SK-N-SH (cell line): ENCODE results near the gene PRKG1. TPM values are rescaled to one million over a fixed set of nuclear protein-coding genes. Genes with fewer than 3 reads are reported as not detected.
A peak's percentile ranks its signal among the peaks of the same experiment; 100 is the strongest.

Experiments
- CTCF ChIA-PET: fragments of 300-600, 350-600 bp; formaldehyde crosslinking; extraction: SDS; loops from one replicate; lab custom pipeline; 2021; lab: Yijun Ruan, JAX
- POLR2A ChIA-PET: fragments of 350-600 bp; sonication (Branson Sonifier 250); formaldehyde crosslinking; extraction: SDS; loops from one replicate; lab custom pipeline; 2020; ENCODE audit warnings: antibody characterized with exemption, inconsistent platforms; lab: Yijun Ruan, JAX
- DNase-seq: peaks from one replicate; pipeline ENCODE4 v3.0.0; 2012
- H2AFZ ChIP-seq: fragments of 200-600 bp; sonication (generic); 2 replicates; pipeline ENCODE4 v1.8.1; 2016; ENCODE audit warnings: antibody characterized with exemption, mild to moderate bottlenecking, low read depth
- H3F3A ChIP-seq: fragments of 200-600 bp; sonication (generic); replicated peaks from 2 replicates; pipeline ENCODE3; 2016; ENCODE audit warnings: antibody characterized with exemption, mild to moderate bottlenecking; ENCODE audit not compliant: insufficient read depth
- H3K27ac ChIP-seq, 2 experiments: fragments of 200-500 bp in 1 of 2; fragments of 200-600 bp in 1 of 2; sonication (Bioruptor generic) in 1 of 2; sonication (generic), shearing (Covaris generic) in 1 of 2; 2 replicates each; pipeline versions ENCODE4 v1.5.1 to v1.6.1; 2014 to 2016; ENCODE audit warnings: low read depth in 2 of 2, inconsistent platforms in 1 of 2, low read length in 1 of 2, mild to moderate bottlenecking in 1 of 2, mixed read lengths in 1 of 2
- H3K27me3 ChIP-seq: fragments of 200-600 bp; sonication (generic), shearing (Covaris generic); 2 replicates; pipeline ENCODE4 v1.6.1; 2016; ENCODE audit warnings: mixed run types; ENCODE audit not compliant: insufficient read depth
- H3K36me3 ChIP-seq, 2 experiments: fragments of 200-500 bp in 1 of 2; fragments of 200-600 bp in 1 of 2; sonication (Bioruptor generic) in 1 of 2; sonication (generic) in 1 of 2; replicated peaks in 1 of 2; 2 replicates each; pipeline versions ENCODE3 to v1.5.1; 2014 to 2016; ENCODE audit warnings: low read length in 1 of 2, mild to moderate bottlenecking in 1 of 2; ENCODE audit not compliant: insufficient read depth in 2 of 2, control insufficient read depth in 1 of 2
- H3K4me1 ChIP-seq, 2 experiments: fragments of 200-500 bp in 1 of 2; fragments of 200-600 bp in 1 of 2; sonication (Bioruptor generic) in 1 of 2; sonication (generic), shearing (Covaris generic) in 1 of 2; 2 replicates each; pipeline versions ENCODE4 v1.5.1 to v1.6.1; 2014 to 2016; ENCODE audit warnings: low read depth in 1 of 2, low read length in 1 of 2, mixed run types in 1 of 2; ENCODE audit not compliant: insufficient read depth in 2 of 2, control insufficient read depth in 1 of 2
- H3K4me2 ChIP-seq: fragments of 200-600 bp; sonication (generic), shearing (Covaris generic); 2 replicates; pipeline ENCODE4 v1.6.1; 2017; ENCODE audit warnings: mixed run types
- H3K4me3 ChIP-seq, 2 experiments: fragments of 200-500 bp in 1 of 2; fragments of 200-600 bp in 1 of 2; sonication (Bioruptor generic) in 1 of 2; sonication (generic), shearing (Covaris generic) in 1 of 2; 2 replicates each; pipeline versions ENCODE4 v1.5.1 to v1.8.1; 2014 to 2016; ENCODE audit warnings: low read depth in 2 of 2, inconsistent platforms in 1 of 2, low read length in 1 of 2, mild to moderate bottlenecking in 1 of 2, mixed read lengths in 1 of 2, moderate library complexity in 1 of 2
- H3K79me2 ChIP-seq: fragments of 200-600 bp; sonication (generic); 2 replicates; pipeline ENCODE4 v1.8.1; 2017; ENCODE audit warnings: mild to moderate bottlenecking; ENCODE audit not compliant: insufficient read depth
- H3K9ac ChIP-seq: fragments of 200-600 bp; sonication (generic); 2 replicates; pipeline ENCODE4 v1.6.1; 2017; ENCODE audit warnings: mixed run types
- H3K9me2 ChIP-seq: fragments of 200-600 bp; sonication (generic); 2 replicates; pipeline ENCODE4 v1.6.1; 2017; ENCODE audit warnings: mixed run types
- H3K9me3 ChIP-seq: fragments of 200-600 bp; sonication (generic); 2 replicates; pipeline ENCODE4 v1.6.1; 2017; ENCODE audit warnings: mixed run types, mild to moderate bottlenecking, moderate library complexity
- H4K20me1 ChIP-seq: fragments of 200-600 bp; sonication (generic); 2 replicates; pipeline ENCODE4 v1.6.1; 2017; ENCODE audit warnings: mild to moderate bottlenecking, mixed run types; ENCODE audit not compliant: insufficient read depth
- CHD2 ChIP-seq: fragments of 150-350 bp; IDR thresholded peaks from 2 replicates; pipeline ENCODE4 v1.6.1; 2018; ENCODE audit warnings: low read length; ENCODE audit not compliant: partially characterized antibody
- EP300 ChIP-seq, 2 experiments: IDR thresholded peaks; 2 replicates each; pipeline versions ENCODE4 v1.4.0 to v1.6.1; 2012; ENCODE audit warnings: borderline replicate concordance in 1 of 2, low read depth in 1 of 2, low read length in 1 of 2
- FOXM1 ChIP-seq: IDR thresholded peaks from 2 replicates; pipeline ENCODE4 v1.4.0; 2012; ENCODE audit warnings: low read depth, mild to moderate bottlenecking
- GATA2 ChIP-seq: sonication (generic); formaldehyde crosslinking; IDR thresholded peaks from 2 replicates; pipeline ENCODE4 v1.5.0; 2020; ENCODE audit warnings: mild to moderate bottlenecking, missing genetic modification reagents
- POLR2AphosphoS5 ChIP-seq: IDR thresholded peaks from 2 replicates; pipeline ENCODE4 v1.6.1; 2012; ENCODE audit warnings: low read depth, low read length
- RCOR1 ChIP-seq: fragments of 150-350 bp; IDR thresholded peaks from 2 replicates; pipeline ENCODE4 v1.6.1; 2017; ENCODE audit warnings: antibody characterized with exemption, low read length
- RFX5 ChIP-seq: IDR thresholded peaks from 2 replicates; pipeline ENCODE4 v1.6.1; 2012; ENCODE audit warnings: mild to moderate bottlenecking, improper control_type of control experiment, low read length
- TAF1 ChIP-seq: IDR thresholded peaks from 2 replicates; pipeline ENCODE4 v1.6.1; 2012; ENCODE audit warnings: low read depth, mild to moderate bottlenecking, low read length, moderate library complexity, borderline replicate concordance
- TCF12 ChIP-seq: IDR thresholded peaks from 2 replicates; pipeline ENCODE4 v1.4.0; 2012
- TEAD4 ChIP-seq: IDR thresholded peaks from 2 replicates; pipeline ENCODE4 v1.4.0; 2012; ENCODE audit warnings: mild to moderate bottlenecking, borderline replicate concordance; ENCODE audit not compliant: insufficient read depth
- YY1 ChIP-seq: IDR thresholded peaks from 2 replicates; pipeline ENCODE4 v1.4.0; 2012; ENCODE audit warnings: low read depth, mild to moderate bottlenecking
- WGBS: methylation state at CpG from one replicate; pipeline ENCODE4 v1.1.6; 2017; ENCODE audit warnings: low lambda C conversion rate; 5-methylcytosine and 5-hydroxymethylcytosine counted together
- polyA plus RNA-seq, 3 experiments: library from polyadenylated mRNA; depleted of rRNA; stranded (reverse); fragments of >200 nt; gene quantifications; 2 replicates each; pipeline ENCODE4 v1.2.3, GENCODE V29; 2012
- TF ChIP-seq, protein P1 (sequence below): IDR thresholded peaks from 2 replicates; pipeline ENCODE4 v1.4.0; 2012; ENCODE audit warnings: low read depth, borderline replicate concordance
- TF ChIP-seq, protein P2 (sequence below): IDR thresholded peaks from 2 replicates; pipeline ENCODE4 v1.4.0; 2012; ENCODE audit warnings: low read depth
- TF ChIP-seq, protein P3 (sequence below): IDR thresholded peaks from 2 replicates; pipeline ENCODE4; 2012

PRKG1 gene
- polyA plus RNA-seq, 1 of the 3 experiments (the other 2 are of a cell fraction) = 4.1 TPM

DNA sequence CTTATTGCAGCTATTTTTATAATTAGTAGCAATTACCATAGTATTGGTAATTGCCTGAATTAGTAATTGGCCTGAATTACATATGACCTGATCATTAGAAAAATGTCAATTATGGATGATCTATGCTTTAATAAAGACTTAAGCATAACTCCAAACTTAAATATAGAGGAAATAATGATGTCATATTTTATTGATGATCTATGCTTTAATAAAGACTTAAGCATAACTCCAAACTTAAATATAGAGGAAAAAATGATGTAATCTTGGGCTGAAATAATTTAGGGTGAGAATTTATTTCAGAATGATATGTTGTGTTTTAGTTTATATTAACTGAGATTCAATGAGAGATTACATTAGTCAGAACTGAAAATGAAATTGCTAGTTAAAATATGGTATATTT, 973.8 kb downstream of the PRKG1 start:
- DNase-seq = no peak
- no peaks in the 10 kb centered on the region for H4K20me1 ChIP-seq
- no peak overlapping the region for H2AFZ ChIP-seq
- no peaks in the 10 kb centered on the region for H3K79me2 ChIP-seq
- H3K9me2 ChIP-seq = no peaks in the 10 kb centered on the region
- H3K36me3 ChIP-seq = no peaks in the 10 kb centered on the region
- H3K9ac ChIP-seq = no peak overlapping the region
- ChIA-PET POLR2A (no interaction called here), CTCF (no interaction called here)
- H3K4me2 ChIP-seq = no peak overlapping the region
- H3K9me3 ChIP-seq = no peaks in the 10 kb centered on the region
- H3K27me3 ChIP-seq = no peaks in the 10 kb centered on the region
- H3F3A ChIP-seq = no peaks in the 10 kb centered on the region
- no peak for TF ChIP-seq TEAD4
- no peak for TF ChIP-seq RFX5
- TF ChIP-seq, protein P1, sequence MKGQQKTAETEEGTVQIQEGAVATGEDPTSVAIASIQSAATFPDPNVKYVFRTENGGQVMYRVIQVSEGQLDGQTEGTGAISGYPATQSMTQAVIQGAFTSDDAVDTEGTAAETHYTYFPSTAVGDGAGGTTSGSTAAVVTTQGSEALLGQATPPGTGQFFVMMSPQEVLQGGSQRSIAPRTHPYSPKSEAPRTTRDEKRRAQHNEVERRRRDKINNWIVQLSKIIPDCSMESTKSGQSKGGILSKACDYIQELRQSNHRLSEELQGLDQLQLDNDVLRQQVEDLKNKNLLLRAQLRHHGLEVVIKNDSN = no peak
- TF ChIP-seq, protein P2, sequence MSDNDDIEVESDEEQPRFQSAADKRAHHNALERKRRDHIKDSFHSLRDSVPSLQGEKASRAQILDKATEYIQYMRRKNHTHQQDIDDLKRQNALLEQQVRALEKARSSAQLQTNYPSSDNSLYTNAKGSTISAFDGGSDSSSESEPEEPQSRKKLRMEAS = no peak
- TF ChIP-seq, all 33 proteins: peak for 0
- Histone ChIP-seq H3K4me3 (no peak overlapping the region), H3K4me1 (no peaks in the 10 kb centered on the region; a peak in 2 of 4 replicates), H3K27ac (no peak overlapping the region)

DNA sequence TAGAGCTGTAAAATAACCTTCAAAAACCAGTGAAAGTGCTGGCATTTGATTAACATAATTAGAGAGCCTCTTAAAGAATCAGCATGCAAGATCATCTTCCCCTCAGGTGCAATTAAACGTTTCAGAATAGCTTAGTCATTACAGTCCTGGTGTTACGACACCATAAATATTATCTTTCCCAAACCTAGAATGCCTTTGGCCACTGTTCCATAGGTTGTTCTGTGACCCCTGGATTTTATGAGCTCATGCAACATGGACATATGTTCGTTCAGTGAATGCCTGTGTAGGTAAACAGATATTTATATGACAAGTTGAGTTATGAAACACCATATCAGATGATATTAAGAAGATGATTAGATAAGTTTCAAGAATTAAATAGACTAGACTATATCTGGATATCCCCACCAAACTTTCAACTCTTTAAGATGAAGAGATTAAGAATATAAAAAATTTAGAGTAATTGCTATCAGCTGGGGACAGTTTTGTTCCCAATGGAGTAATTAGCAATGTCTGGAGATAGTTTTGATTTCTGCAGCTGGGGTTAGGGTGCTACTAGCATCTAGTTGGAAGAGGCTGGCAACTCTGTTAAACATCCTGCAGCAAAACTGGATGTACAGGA, 976.3 kb downstream of the PRKG1 start:
- CTCF ChIA-PET = interaction anchor here (0.6 to 2.5 kb wide), 2 partner anchors 10 to 1050 kb away, joined by 4 to 9 read pairs; no protein-coding TSS in a partner anchor
- no peaks in the 10 kb centered on the region for H3K27me3 ChIP-seq
- H3F3A ChIP-seq = no peaks in the 10 kb centered on the region
- H3K4me1 ChIP-seq = no peaks in the 10 kb centered on the region; a peak in 2 of 4 replicates
- H3K4me2 ChIP-seq = no peak overlapping the region
- H2AFZ ChIP-seq = no peak overlapping the region
- 35% methylated on average over 3 of the region's 3 CpGs for WGBS
- no peak for DNase-seq
- TF ChIP-seq CHD2 (peak; percentile 18), EP300 (IDR thresholded peaks at IDR 0.05; ENCODE audit: borderline replicate concordance in 1 of 2, low read depth in 1 of 2, low read length in 1 of 2) (peak in 1 of 2 experiments; percentile 61; a peak in 1 of 4 replicates), RCOR1 (0 out of 2 replicates have a peak, but pooled peaks have one; percentile 42), GATA2 (no peak), FOXM1 (no peak), RFX5 (no peak)
- H3K79me2 ChIP-seq = no peaks in the 10 kb centered on the region
- no peak overlapping the region for H3K4me3 ChIP-seq
- no peaks in the 10 kb centered on the region for H3K9me2 ChIP-seq
- no peak overlapping the region for H3K27ac ChIP-seq
- no peaks in the 10 kb centered on the region for H4K20me1 ChIP-seq
- POLR2A ChIA-PET = interaction anchor here (0.9 kb wide), 1 partner anchor 20 kb away, joined by 3 read pairs; no protein-coding TSS in a partner anchor
- no peaks in the 10 kb centered on the region for H3K36me3 ChIP-seq
- H3K9ac ChIP-seq = no peak overlapping the region
- no peaks in the 10 kb centered on the region for H3K9me3 ChIP-seq

DNA sequence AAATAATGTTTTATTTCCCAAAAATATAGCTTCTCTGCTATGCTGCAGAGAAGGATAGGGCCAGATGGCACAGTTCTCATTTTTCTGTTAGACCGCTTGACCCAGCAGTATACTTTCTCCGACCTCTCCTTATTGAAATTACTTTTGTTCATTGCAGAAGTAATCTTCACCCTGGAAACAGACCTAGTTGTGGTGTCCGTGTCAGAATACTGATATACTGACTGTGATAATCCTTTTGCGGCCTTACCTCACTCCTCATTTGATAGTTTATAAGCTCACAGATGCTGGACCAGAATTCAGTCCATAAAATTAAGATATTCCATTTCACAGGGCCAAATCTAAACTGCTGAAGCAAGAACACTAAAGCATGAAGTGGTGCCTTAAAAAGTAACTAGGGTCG, 979.2 kb downstream of the PRKG1 start:
- H3K4me1 ChIP-seq = no peaks in the 10 kb centered on the region; a peak in 2 of 4 replicates
- H3K27ac ChIP-seq = no peak overlapping the region
- TF ChIP-seq YY1 (no peak), POLR2AphosphoS5 (no peak), RFX5 (no peak), TCF12 (no peak), TAF1 (no peak), CHD2 (no peak)
- TF ChIP-seq, protein P3, sequence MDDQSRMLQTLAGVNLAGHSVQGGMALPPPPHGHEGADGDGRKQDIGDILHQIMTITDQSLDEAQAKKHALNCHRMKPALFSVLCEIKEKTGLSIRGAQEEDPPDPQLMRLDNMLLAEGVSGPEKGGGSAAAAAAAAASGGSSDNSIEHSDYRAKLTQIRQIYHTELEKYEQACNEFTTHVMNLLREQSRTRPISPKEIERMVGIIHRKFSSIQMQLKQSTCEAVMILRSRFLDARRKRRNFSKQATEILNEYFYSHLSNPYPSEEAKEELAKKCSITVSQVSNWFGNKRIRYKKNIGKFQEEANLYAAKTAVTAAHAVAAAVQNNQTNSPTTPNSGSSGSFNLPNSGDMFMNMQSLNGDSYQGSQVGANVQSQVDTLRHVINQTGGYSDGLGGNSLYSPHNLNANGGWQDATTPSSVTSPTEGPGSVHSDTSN = no peak
- TF ChIP-seq, protein P1 = no peak
- CTCF ChIA-PET = no interaction called here
- H3F3A ChIP-seq = no peaks in the 10 kb centered on the region
- H3K9me3 ChIP-seq = no peaks in the 10 kb centered on the region
- no peaks in the 10 kb centered on the region for H4K20me1 ChIP-seq
- POLR2A ChIA-PET = no interaction called here
- H3K79me2 ChIP-seq = no peaks in the 10 kb centered on the region
- no peak overlapping the region for H3K9ac ChIP-seq
- DNase-seq = no peak
- H3K4me2 ChIP-seq = no peak overlapping the region
- H3K27me3 ChIP-seq = no peaks in the 10 kb centered on the region
- WGBS = 82% methylated on average over 5 of the region's 5 CpGs
- no peak overlapping the region for H2AFZ ChIP-seq
- no peak overlapping the region for H3K4me3 ChIP-seq
- no peaks in the 10 kb centered on the region for H3K36me3 ChIP-seq
- H3K9me2 ChIP-seq = no peaks in the 10 kb centered on the region
